ENCODE data around the gene MICAL2.

The MICAL2 gene

GRCh38 chr11:12128301-12128751 lies 17.9 kb downstream of the MICAL2 start:
- TF ChIP-seq, protein P1, sequence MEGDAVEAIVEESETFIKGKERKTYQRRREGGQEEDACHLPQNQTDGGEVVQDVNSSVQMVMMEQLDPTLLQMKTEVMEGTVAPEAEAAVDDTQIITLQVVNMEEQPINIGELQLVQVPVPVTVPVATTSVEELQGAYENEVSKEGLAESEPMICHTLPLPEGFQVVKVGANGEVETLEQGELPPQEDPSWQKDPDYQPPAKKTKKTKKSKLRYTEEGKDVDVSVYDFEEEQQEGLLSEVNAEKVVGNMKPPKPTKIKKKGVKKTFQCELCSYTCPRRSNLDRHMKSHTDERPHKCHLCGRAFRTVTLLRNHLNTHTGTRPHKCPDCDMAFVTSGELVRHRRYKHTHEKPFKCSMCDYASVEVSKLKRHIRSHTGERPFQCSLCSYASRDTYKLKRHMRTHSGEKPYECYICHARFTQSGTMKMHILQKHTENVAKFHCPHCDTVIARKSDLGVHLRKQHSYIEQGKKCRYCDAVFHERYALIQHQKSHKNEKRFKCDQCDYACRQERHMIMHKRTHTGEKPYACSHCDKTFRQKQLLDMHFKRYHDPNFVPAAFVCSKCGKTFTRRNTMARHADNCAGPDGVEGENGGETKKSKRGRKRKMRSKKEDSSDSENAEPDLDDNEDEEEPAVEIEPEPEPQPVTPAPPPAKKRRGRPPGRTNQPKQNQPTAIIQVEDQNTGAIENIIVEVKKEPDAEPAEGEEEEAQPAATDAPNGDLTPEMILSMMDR (conservative IDR thresholded peaks at IDR 0.05): no peak
- no peak overlapping the region for H3K27ac ChIP-seq

DNA sequence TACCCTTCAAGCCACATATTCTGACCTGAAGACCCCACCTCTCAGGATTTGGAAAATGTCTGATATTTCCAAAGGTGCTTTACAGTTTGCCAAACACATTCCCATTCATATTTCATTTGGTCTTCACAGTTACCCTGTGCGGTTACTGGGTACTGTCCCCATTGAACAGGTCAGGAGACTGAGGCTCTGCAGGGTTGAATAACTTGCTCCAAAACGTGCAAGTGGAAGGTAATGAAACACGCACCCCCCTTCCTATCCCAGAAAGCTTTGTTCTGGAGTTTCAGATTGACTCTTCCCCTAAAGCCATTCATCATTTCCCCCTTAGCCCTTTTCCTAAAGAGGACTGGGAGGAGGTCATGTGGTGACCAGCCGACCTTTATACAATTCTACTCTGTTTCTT lies 18.8 kb downstream of the MICAL2 start:
- TF ChIP-seq, protein P1 (conservative IDR thresholded peaks at IDR 0.05): no peak
- H3K27ac ChIP-seq: no peak overlapping the region

DNA sequence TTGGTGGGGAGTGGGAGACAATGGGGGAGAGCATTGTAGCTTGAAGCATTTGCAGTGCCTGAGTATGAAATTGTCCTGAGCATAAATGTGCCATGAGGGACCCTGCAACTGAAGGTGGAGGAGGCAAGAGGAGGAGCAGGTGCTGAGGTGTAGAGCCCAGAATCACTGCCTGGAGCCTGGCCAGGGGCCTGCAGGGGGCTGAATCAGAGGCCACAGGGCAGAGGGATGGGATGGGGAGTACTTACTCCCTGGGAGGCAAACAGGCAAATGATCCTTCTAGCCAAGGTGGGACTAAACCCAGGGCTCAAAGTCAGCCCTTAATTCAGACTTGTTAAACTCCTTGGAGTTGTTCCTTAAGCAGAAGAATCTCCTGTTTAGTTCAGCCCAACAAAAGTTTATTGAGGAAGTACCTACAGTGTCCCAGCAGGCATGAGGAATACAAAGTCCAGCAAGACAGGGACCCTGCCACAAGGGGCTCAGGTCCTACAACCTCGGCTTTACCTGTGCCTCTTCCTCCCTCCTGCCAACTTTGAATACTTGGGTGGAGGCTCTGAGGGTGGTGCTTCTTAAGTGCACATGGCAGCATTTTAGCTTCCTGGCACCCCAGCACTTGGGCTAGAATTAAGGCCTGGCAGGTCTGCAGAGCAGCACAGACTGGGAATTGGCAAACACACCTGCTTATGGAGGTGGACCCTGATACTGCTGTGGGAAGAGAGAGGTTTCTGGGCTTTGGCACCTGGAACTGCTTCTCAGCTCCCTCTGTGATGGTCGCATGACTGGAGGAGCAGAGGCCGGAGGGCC lies 20.0 kb downstream of the MICAL2 start:
- H3K27ac ChIP-seq: no peak overlapping the region
- TF ChIP-seq, protein P1 (conservative IDR thresholded peaks at IDR 0.05): no peak

DNA sequence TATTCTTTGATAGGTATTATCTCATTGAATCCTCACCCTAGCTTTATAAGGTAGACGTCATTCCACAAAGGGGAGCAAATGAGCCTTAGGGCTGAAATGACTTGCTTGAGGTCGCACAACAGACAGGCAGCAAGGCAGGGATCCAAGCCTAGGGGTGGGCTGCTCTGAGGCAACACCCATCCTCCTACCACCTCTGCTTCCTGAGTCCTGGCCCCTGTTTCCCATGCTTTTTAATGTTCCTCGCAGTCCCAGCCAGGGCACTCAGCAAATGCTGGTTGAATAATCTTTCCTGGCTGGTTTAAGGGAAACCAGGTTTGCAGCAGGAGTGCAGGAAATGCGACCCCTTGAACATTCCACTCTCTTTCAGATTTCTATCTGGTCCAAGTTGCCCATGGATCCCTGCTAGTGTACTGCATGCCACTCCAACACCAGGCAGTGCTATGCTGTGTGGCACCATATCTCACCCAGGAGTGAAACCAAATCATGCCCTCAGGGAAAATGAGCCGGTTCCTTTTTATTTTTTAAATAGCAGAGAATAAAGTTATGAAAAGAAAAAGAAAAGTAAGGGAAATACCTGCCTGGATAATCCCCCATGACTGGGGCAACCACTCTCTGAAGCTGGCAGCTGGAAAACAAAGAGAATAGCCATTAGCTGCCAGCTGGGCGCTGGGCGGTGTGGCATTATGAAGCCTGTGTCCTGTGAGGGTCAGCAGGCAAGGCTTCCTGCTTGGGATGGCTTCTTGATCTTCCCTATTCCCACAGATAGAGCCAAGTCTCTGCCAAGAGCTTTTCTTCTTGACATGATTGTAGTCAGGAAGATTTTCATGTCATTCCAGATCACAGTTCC lies 21.8 kb downstream of the MICAL2 start:
- H3K27ac ChIP-seq: no peak overlapping the region
- TF ChIP-seq, protein P1 (conservative IDR thresholded peaks at IDR 0.05): no peak

GRCh38 chr11:12132790-12133145 lies 22.4 kb downstream of the MICAL2 start:
- TF ChIP-seq, protein P1 (conservative IDR thresholded peaks at IDR 0.05): no peak
- H3K27ac ChIP-seq: no peak overlapping the region

DNA sequence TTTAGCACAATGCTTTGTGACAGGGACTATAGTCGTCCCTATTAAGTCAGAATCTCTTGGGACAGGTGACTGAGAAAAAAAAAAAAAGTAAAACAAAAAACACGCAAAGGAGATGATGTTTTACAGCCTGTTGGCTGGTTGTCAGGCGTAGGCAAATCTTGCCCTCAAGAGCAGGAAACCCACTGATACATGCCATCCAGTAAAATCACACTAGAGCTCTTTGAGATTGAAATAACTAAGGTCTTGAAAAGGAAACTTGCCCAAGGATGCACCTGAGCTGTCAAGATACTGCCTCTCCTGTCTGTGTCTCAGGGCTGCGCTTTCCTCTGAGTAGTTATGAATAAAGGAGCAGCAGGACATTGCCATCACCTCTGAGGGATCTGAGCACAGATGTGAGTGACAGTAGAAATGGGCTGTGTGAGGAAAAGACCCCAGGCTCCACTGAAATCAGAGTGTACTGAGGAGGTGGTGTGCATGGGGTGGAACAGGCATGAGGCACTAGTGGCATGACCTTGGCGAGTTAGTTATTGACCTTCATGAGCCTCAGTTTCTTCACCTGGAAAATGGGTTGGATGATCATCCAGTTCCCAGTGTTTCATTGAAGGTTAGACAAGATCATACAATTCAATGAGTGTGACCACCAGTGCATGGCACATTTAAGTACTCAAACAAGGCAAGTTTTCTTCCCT lies 23.3 kb downstream of the MICAL2 start:
- TF ChIP-seq, protein P1 (conservative IDR thresholded peaks at IDR 0.05): no peak
- no peak overlapping the region for H3K27ac ChIP-seq

DNA sequence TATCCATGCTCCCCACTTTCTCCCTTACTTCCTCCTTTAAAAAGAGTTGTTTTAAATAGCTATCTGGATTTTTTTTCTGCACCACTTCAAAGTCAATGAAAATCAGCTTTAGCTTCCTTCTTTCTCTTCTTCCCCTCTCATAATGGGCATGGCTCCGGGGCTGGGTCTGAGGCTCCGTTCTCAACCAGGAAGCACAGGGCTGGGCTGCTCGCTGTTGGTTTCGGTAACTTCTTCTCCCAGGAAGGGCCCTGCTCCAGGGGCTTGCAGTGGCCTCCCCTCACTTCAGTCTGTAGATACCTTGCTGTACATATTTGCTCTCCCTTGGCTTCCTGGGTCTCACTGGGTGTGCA lies 23.8 kb downstream of the MICAL2 start:
- H3K27ac ChIP-seq: no peak overlapping the region
- TF ChIP-seq, protein P1 (conservative IDR thresholded peaks at IDR 0.05): no peak

Data from VCaP (cell line).